B cell (primary cell): Measurements from ENCODE around the gene CDNF. TPM values are rescaled to one million over a fixed set of nuclear protein-coding genes. Genes with fewer than 3 reads are reported as not detected.

Experiments
- ATAC-seq: fragments of 200-7000 bp; cut with Tn5 transposase; one replicate; pipeline ENCODE4 v1.10.0; 2021; ENCODE audit warnings: low read depth, mild to moderate bottlenecking, moderate number of reproducible peaks, moderate library complexity
- CTCF ChIA-PET: fragments of 350-600 bp; sonication (Branson Sonifier 250); formaldehyde crosslinking; loops from one replicate; lab custom pipeline; 2021; ENCODE audit warnings: antibody characterized with exemption, inconsistent platforms; lab: Charles Lee
- POLR2A ChIA-PET: fragments of 350-600 bp; sonication (Branson Sonifier 250); formaldehyde crosslinking; loops from one replicate; lab custom pipeline; 2021; ENCODE audit warnings: antibody characterized with exemption; lab: Charles Lee
- DNase-seq: peaks from one replicate; pipeline ENCODE4 v3.0.0; 2013
- H2AFZ ChIP-seq: 2 replicates; pipeline ENCODE4 v1.6.1; 2012; ENCODE audit warnings: mild to moderate bottlenecking, low read depth, low read length; ENCODE audit not compliant: insufficient read depth, poor library complexity, severe bottlenecking
- H3K27ac ChIP-seq, 2 donors: 1 replicate in 1 of 2; 2 replicates in 1 of 2; pipeline ENCODE4 v1.5.1; 2012 to 2013; ENCODE audit warnings: low read length in 2 of 2, mild to moderate bottlenecking in 2 of 2, moderate library complexity in 1 of 2
- H3K27me3 ChIP-seq, 4 experiments: fragments of 200-600 bp in 1 of 4; sonication (generic) in 1 of 4; replicated peaks in 1 of 4; 1 replicate in 2 of 4; 2 replicates in 2 of 4; pipeline versions ENCODE4 v1.6.1 to v1.7.0; 2013 to 2016; ENCODE audit warnings: low read length in 3 of 4, mild to moderate bottlenecking in 2 of 4, mixed read lengths in 1 of 4, moderate library complexity in 1 of 4; ENCODE audit not compliant: insufficient read depth in 4 of 4, control insufficient read depth in 3 of 4; ENCODE audit errors: control extremely low read depth in 1 of 4
- H3K36me3 ChIP-seq, 2 experiments: replicated peaks in 1 of 2; 1 replicate in 1 of 2; 2 replicates in 1 of 2; pipeline versions ENCODE4 v1.6.1 to v1.7.1; 2013; ENCODE audit warnings: low read length in 1 of 2; ENCODE audit not compliant: insufficient read depth in 2 of 2, control insufficient read depth in 1 of 2; ENCODE audit errors: control extremely low read depth in 1 of 2, extremely low read depth in 1 of 2
- H3K4me1 ChIP-seq, 2 donors: fragments of 200-600 bp in 1 of 2; sonication (generic) in 1 of 2; 1 replicate in 1 of 2; 2 replicates in 1 of 2; pipeline versions ENCODE4 v1.5.1 to v1.6.1; 2013 to 2017; ENCODE audit warnings: low read length in 2 of 2; ENCODE audit not compliant: control insufficient read depth in 2 of 2, insufficient read depth in 2 of 2
- H3K4me2 ChIP-seq: replicated peaks from 2 replicates; pipeline ENCODE3; 2012; ENCODE audit warnings: mild to moderate bottlenecking, low read depth, low read length; ENCODE audit not compliant: poor library complexity, severe bottlenecking
- H3K4me3 ChIP-seq, 5 experiments: fragments of 200-600 bp in 1 of 5; sonication (generic) in 1 of 5; 1 replicate in 3 of 5; 2 replicates in 2 of 5; pipeline versions ENCODE4 v1.5.1 to v1.7.0; 2011 to 2016; ENCODE audit warnings: low read length in 4 of 5, mild to moderate bottlenecking in 4 of 5, low read depth in 2 of 5, control low read depth in 1 of 5, moderate library complexity in 1 of 5; ENCODE audit not compliant: insufficient read depth in 1 of 5; ENCODE audit errors: control extremely low read depth in 1 of 5, extremely low read depth in 1 of 5
- H3K79me2 ChIP-seq: fragments of 200-600 bp; sonication (generic); one replicate; pipeline ENCODE4 v1.6.0; 2016; ENCODE audit warnings: low read length; ENCODE audit not compliant: control insufficient read depth, insufficient read depth
- H3K9ac ChIP-seq: fragments of 200-600 bp; sonication (generic); 2 replicates; pipeline ENCODE4 v1.6.1; 2017; ENCODE audit warnings: mild to moderate bottlenecking, low read length, moderate library complexity
- H3K9me3 ChIP-seq, 3 donors: one replicate each; pipeline versions ENCODE4 v1.6.1 to v1.7.1; 2013; ENCODE audit warnings: low read length in 2 of 3; ENCODE audit not compliant: control insufficient read depth in 2 of 3, insufficient read depth in 1 of 3; ENCODE audit errors: control extremely low read depth in 1 of 3
- H4K20me1 ChIP-seq: 2 replicates; pipeline ENCODE4 v1.6.0; 2012; ENCODE audit warnings: mild to moderate bottlenecking, low read length; ENCODE audit not compliant: insufficient read depth, control insufficient read depth, poor library complexity, severe bottlenecking
- H3K27ac Mint-ChIP-seq: one replicate; pipeline ENCODE4 v1.8.0; 2021; ENCODE audit warnings: mixed read lengths
- H3K27me3 Mint-ChIP-seq: one replicate; pipeline ENCODE4 v1.8.0; 2021; ENCODE audit warnings: mixed read lengths
- H3K4me1 Mint-ChIP-seq: one replicate; pipeline ENCODE4 v1.8.0; 2021; ENCODE audit warnings: mixed read lengths
- H3K4me3 Mint-ChIP-seq: one replicate; pipeline ENCODE4 v1.8.0; 2021; ENCODE audit warnings: mixed read lengths
- H3K9me3 Mint-ChIP-seq: one replicate; pipeline ENCODE4 v1.8.0; 2022; ENCODE audit warnings: mixed read lengths; ENCODE audit not compliant: insufficient read depth
- CTCF ChIP-seq: fragments of 200-600 bp; IDR thresholded peaks from one replicate; pipeline ENCODE4 v1.8.0; 2022; ENCODE audit warnings: antibody characterized with exemption, mild to moderate bottlenecking
- EZH2 ChIP-seq: IDR thresholded peaks from 2 replicates; pipeline ENCODE4 v1.6.1; 2012; ENCODE audit warnings: borderline replicate concordance, low read depth, mild to moderate bottlenecking, moderate library complexity, low read length; ENCODE audit not compliant: insufficient read depth, poor library complexity, severe bottlenecking
- WGBS: methylation state at CpG from one replicate; pipeline ENCODE4 v1.1.5; 2013; ENCODE audit warnings: missing lambda C conversion rate; ENCODE audit not compliant: insufficient coverage; 5-methylcytosine and 5-hydroxymethylcytosine counted together
- intact Hi-C: fragments of 100-400 bp; cut with micrococcal nuclease; formaldehyde crosslinking; loops from one replicate; pipeline ENCODE4 v1.10.0; 2022
- polyA plus RNA-seq: library from polyadenylated mRNA; depleted of rRNA; stranded (reverse); fragments of >200 nt; gene quantifications from 2 replicates; pipeline ENCODE4 v1.2.3, GENCODE V29; 2012
- total RNA-seq, 2 donors: library from RNA; stranded (reverse); fragments of 120-200 nt in 1 of 2; gene quantifications; 1 replicate in 1 of 2; 2 replicates in 1 of 2; pipeline versions ENCODE4 v1.2.3 to v1.2.4, GENCODE V29; 2013 to 2022

CDNF gene
- total and polyA plus RNA-seq, 2 donors (not counting 1 experiment from before 2014, with no cell fraction given), result 1.4 to 1.8 TPM

- POLR2A ChIA-PET, result no interaction called here
These were observed 26.6 kb downstream of the CDNF start for GRCh38 chr10:14810969-14811953.

More at GRCh38 chr10:14810969-14811953, 26.6 kb downstream of the CDNF start:
- Histone ChIP-seq H3K9me3 (no peaks in the 10 kb centered on the region), H3K27ac (no peak overlapping the region), H3K79me2 (no peaks in the 10 kb centered on the region), H3K4me1 (peaks cover 0 to 4% of the 10 kb centered on the region in 2 donors), H3K4me2 (no peak overlapping the region), H3K9ac (no peak overlapping the region), H4K20me1 (no peaks in the 10 kb centered on the region), H3K36me3 (no peaks in the 10 kb centered on the region), H3K4me3 (no peak overlapping the region), H2AFZ (no peak overlapping the region), H3K27me3 (no peaks in the 10 kb centered on the region)
- ATAC-seq (no peak), DNase-seq (no peak)
- Mint-ChIP-seq H3K4me3 (no peak overlapping the region), H3K4me1 (peaks cover 18% of the 10 kb centered on the region), H3K27ac (no peak overlapping the region), H3K27me3 (no peaks in the 10 kb centered on the region), H3K9me3 (no peaks in the 10 kb centered on the region)
- 94% methylated on average over 6 of the region's 9 CpGs for WGBS
- intact Hi-C loops, result no loop called here
- TF ChIP-seq CTCF (no peak), EZH2 (no peak)
- CTCF ChIA-PET, result interaction anchor here (0.6 kb wide), 1 partner anchor 49 kb away, joined by 3 read pairs; no protein-coding TSS in a partner anchor
